ENCODE results near the gene APCDD1L.
A peak's percentile ranks its signal among the peaks of the same experiment; 100 is the strongest.
"Not testable (repeated sequence)": the region's sequence is repeated elsewhere in the genome, so short reads cannot be mapped to it uniquely, and the experiment has no call there.

Gene APCDD1L

DNA sequence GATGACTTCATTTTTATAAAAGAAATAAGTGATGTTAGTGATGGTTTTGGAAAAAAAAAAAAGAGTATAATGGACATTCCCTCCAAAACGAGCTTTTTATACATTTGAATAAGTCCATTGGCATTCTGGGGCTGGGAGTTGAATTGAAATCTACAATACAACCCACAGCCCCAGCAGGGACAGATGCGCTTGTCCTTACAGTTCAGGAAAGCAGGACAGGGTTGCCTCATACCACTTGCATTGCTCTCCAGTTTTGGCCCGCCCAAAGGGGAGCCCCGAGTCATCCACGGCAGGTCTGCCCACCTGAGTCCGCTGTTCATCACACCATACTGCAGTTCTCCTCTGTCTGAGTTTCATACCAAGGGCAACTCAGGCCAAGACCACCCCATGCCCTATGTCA, 80.0 kb downstream of the APCDD1L start:
- DNase-seq: no peak

DNA sequence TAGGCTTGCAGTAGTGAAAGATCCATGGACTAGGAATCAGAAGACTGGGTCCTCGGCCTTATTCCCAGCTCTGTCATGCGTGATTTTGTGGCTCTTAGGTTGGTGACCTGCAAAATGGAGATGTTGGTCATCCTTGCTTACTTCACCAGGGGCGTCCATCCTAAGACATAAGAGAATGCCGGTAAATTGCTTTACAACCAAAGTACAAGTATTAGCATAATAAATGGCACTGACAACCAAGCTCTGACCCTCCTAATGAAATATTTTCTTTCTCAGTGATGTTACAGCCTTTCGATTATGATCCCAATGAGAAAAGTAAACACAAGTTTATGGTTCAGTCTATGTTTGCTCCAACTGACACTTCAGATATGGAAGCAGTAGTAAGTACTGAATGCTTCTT, 80.9 kb downstream of the APCDD1L start:
- no peak for DNase-seq

DNA sequence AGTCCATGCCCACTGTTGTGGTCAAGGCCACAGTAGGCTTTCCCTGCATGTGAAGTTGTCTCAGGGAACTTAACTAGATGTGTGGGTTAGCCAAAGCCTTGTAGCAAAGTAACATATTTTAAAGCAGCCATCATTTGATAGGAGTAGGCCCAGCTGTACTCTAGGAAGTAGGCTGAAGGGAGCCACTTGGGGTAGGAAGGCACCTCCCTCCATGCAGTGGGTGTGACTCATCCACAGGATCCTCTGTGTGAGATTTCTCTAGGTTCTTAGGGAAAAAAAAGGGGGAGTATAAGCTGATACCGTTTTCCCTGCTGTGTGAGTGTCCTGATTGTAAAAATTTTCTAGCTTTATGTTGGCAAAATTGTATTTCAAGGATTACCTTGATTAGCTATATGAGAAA, 81.4 kb downstream of the APCDD1L start:
- peak; percentile 68 for DNase-seq

DNA sequence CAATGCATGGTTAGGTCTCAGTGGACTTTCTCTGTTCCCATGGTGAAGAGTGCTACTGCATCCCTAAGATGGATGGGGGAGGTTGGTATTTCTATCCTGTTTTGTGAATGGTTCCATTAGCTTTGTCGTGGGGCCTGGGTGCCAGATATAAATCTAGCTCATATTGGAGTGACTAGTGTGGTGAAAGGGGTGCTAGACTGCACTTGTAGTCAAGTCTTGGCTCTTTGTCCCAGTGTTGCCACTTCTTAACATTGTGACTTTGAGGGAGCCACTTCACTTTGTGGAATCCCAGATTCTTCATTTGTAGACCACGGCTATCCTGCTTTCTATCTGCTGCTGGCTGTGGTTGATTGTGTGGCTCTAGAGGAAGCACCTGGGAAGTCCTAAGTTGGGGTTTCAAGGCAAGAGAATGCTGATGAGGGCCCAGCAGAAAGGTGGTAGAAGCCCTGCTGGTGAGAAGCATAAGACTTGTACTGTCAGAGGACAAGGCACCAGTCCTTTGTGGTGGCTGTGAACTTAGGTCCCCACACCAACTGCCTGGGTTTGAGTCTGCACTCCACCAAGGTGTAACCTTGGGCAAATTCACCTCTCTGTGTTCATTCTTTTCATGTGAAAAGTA, 82.1 kb downstream of the APCDD1L start:
- DNase-seq: no peak

DNA sequence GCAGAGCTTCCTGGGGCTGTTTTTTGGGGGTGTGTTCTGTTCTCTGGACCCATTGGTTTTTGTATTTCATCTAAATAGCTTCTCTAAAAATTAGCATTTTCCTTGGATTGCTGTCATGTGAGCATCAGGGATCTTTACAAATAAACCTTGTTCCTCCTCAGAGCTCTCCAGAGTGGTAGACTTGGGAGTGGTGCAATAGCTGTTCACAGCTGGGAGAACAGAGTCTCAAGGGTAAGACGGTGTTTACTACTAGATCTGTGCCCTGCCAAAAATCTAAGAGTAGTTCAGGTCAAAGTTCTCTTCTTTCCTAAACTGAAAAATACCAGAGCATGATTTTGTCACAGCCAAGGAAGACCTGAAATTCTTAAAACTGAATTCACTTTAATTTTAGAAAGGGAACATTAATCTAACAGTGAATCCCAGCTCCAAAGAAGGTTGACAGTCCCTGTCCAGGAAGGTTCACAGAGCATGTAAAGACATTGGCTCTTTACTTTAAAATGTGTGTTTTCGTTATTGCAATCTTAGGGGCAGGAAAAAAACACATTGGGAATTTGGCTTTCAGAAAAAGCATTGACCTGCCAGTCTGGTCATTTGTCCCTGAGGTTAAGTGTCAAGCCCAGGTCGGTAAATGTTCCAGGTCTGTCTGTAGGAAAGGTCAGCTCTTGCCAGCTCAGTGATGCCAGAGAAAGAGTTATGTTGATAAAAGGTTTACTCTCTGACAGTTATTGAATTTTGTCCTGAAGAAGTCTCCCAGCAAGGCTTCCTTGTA, 82.8 kb downstream of the APCDD1L start:
- no peak for DNase-seq

DNA sequence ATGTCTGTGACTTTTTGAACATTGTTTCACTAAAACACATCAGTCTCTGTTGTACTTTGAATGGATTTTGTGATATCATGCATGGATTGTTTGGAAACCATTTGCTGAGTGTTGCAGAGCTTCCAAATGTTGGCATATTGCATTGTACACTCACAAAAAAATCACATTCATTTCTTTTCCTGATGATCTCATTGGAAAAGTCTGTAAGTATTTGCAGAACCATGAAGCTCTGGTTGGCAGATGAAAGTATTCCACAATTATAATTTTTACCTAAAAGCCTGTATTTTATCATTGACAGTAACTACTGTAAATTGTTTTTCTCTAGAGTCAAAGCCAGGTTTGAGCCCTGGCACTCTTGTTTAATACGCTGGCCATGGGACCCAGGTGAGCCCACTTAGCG, 84.1 kb downstream of the APCDD1L start:
- no peak for DNase-seq

DNA sequence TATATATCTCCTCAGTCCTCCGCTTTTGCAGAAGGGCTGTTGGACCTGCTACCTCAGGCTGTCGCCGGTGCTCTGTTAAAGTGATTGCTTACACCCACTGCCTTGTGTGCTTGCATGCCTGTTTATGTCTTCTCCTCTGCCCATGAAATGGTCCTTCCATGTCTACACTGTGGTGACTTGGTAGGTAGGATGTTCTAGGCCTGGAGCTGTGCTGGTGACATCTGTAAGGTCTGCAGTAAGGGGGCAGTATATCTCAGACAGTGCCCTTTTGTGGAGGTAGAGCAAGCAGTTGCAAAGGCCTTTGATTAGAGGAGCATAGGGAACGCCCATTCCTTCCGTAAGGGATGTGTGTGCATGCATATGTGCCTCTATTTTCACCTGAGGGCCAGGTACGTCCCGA, 85.9 kb downstream of the APCDD1L start:
- no peak for DNase-seq

DNA sequence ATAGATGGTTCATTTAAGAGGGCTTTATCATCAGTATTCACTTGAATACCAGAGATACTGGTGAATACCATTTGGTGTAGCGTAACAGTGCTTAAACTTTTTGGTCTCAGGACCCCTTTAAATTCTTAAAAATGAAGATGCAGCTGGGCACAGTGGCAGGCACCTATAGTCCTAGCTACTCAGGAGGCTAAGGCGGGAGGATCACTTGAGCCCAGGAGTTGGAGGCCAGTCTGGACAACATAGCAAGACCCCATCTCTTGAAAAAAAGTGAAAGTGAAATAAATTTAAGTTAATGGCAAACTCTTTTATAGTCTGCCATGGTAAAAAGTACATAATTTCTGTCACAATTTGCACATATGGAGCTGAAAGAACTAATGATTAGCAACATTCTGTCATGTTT, 86.8 kb downstream of the APCDD1L start:
- no peak for DNase-seq

DNA sequence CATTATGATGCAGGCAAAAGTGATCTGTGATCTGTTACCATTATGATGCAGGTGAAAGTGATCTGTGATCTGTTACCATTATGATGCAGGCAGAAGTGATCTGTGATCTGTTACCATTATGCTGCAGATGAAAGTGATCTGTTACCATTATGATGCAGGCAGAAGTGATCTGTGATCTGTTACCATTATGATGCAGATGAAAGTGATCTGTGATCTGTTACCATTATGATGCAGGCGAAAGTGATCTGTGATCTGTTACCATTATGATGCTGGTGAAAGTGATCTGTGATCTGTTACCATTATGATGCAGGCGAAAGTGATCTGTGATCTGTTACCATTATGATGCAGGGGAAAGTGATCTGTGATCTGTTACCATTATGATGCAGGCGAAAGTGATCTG, 87.6 kb downstream of the APCDD1L start:
- DNase-seq: not testable (repeated sequence)

DNA sequence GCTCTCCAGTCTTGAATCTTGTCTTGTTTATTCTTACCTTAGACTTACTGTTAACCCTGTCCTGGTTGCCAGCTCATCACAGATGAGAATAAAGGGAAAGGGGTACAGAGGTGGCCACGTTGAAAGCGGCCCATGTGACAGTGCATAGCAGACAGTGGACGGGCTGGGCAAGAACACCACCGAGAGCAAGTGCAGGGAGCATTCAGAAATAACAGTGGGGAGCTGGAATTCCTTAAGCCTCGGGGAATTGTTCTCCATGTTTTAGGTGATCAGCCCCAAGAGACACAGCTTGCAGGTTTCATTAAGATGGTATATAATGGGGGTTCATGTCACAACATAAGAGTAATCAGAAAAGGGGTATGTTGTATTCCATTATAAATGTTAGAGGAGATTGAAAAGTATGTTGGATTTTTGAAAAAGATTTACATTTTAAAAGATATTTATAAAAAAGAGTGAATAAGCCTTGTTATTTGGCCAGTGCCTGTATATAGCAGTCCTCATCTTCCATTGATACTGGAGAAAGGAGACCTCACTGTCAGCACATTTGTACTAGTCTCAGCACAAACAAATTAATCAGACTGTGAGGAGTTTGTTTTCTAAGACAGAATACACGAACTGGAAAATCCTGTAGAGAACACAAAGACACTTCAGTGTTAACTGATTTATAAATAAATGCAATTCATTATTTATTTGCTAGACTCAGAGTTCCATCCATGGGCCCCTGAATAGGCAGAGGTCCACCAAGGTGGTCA, 90.8 kb downstream of the APCDD1L start:
- DNase-seq: no peak

DNA sequence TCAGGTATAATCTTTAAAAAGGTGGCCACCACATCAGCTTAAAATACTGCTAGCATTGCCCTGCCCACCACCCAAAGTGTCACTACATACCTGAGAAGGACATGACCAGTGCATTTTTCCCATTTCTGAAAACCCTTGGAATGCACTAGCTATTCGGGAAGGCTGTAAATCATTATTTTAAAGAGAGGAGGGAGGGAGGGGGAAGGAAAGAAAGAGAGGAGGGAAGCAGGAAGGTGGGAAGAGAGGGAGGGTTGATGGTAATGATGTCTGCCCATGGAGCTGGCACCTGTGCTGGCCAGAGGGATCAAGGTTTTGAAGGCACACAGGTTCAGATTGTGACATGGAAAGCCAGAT, 93.7 kb downstream of the APCDD1L start:
- no peak for DNase-seq

DNA sequence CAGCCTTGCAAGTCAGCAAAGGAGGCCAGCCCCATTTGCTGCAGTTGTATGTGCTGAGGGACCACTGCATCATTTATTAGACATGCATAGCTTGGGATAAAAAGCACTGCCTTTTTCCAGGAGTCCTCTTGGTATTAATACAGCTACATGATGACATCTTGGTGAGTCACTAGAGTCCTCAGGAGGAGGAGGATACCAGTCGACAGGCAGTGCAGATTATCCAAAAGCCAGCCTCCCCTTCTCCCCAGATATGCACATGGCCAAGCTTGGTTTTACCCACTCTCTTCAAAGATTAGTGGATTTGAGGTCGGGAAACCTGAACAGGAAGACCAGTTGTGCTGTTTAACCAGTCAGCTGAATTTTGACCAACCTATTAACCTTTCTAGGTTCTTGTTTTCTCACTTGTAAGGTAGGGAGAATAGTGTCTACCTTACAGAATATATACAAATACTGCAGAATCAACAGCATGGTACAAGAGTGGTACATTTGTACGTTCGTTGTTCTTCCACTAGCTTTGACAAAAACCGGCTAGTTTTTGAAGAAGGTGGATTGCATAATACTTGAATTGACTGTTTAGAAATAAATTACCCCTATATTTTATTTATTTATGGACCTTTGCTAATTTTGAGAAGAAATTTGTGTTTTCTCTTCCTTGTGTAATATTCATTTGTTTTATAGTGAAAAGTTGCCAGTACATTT, 94.3 kb downstream of the APCDD1L start:
- DNase-seq: peak; percentile 75

DNA sequence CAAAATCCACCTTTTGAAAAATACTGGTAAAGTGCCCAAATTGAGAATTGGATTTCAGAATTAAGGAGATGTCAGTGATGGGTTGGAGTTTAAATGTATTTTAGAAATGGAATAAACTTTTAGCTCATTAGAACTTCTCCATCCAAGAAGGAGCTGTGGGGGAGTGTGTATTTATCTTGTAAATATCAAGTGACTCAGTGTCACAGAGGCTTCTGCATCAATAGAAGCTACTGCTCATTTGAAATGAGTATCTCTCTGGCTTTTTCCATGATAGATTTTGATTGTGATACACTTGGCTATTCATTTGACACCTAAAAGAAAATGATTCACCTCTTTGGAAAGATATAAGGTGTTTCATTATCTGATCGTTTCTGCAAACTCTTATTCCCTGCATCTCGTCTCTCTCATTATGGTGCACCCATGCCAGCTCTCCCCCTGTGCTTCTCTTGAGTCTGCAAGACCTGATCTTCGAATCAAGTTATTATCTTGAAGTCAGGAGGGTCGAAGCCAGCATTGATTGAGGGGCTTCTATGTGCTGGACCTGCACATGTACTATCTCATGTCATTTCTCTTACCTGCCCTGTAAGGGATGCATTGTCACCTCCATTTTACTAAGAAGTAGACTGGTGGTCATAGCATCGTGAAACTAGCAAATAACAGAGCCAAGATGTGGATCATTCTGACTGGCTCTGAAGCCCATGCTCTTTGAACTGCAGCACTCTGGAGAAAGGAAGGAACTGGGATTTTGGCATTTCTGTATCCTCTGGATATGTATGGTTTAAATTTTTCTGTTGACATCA, 96.0 kb downstream of the APCDD1L start:
- DNase-seq: no peak

DNA sequence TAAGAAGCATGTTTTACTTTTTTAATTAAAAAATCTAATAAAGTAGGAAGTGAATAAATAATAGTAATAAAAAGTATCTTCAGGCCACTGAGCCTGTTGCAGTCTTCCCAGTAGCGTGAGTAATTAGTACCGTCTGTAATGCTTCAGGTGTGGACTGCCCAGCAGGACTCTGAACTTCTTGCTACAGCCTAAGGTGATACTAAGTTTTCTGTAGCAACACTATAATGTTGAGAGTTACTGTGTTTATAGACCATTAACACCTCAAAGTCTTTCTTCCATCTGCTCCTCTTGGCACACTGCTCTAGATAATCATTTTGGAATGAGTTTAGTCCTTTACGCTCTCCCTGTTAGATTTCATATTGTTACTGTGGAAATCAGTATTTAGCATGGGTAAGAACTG, 97.8 kb downstream of the APCDD1L start:
- no peak for DNase-seq

DNA sequence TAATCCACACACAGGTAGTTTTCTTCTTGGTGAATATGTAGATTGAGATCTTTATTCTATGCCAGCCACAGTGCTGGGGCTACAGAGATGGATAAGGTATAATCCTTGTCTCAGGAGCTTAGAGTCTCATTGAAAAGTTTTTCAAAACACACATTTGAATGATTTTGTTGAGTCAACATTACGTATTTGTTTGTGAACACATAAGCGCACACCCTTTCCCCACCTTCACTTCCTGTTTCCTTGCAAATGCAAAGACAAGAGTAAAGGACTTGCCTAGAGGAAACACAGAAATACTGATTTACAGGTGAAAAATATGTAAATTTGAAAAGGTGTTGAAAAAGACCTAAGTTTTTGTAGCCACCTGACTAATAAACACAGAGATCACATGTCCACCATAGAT, 98.4 kb downstream of the APCDD1L start:
- no peak for DNase-seq

DNA sequence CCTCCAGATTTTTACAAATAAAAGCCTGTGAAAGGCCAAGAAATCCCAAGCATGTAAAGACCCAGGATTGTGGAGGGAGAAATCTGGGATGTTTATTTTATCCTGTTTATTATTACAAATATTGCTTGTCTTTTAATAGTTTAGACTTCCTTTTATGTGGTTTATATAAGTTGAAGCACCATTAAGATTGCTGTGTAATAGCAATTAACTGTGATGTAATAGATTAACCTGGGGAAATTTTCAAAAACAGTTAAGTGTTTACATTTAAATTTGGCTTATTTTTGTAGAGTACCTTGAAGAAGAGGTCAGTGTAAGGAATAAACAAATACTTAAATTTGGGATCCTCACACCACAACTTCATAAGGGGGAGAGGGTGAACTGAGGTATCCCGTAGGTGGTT, 99.1 kb downstream of the APCDD1L start:
- DNase-seq: no peak

DNA sequence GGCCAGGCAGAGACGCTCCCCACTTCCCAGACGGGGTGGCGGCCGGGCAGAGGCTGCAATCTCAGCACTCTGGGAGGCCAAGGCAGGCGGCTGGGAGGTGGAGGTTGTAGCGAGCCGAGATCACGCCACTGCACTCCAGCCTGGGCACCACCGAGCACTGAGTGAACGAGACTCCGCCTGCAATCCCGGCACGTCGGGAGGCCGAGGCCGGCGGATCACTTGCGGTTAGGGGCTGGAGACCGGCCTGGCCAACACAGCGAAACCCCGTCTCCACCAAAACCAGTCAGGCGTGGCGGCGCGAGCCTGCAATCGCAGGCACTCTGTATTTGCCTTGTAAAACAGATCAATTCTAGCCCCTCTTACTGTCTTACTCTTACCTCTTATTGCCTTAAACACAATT, 100.4 kb downstream of the APCDD1L start:
- not testable (repeated sequence) for DNase-seq

DNA sequence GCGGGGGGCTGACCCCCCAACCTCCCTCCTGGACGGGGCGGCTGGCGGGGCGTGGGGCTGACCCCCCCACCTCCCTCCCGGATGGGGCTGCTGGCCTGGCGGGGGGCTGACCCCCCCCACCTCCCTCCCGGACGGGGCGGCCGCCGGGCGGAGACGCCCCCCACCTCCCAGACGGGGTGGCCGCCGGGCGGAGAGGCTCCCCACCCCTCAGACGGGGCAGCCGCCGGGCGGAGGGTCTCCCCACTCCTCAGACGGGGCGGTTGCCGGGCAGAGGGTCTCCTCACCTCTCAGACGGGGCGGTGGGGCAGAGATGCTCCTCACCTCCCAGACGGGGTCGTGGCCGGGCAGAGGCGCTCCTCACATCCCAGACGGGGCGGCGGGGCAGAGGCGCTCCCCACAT, 101.0 kb downstream of the APCDD1L start:
- not testable (repeated sequence) for DNase-seq

Data from fibroblast of skin of right quadriceps (primary cell).